Measurements from ENCODE around the gene CYP11A1.
A peak's percentile ranks its signal among the peaks of the same experiment; 100 is the strongest.
"Not testable (repeated sequence)": the region's sequence is repeated elsewhere in the genome, so short reads cannot be mapped to it uniquely, and the experiment has no call there.

Gene CYP11A1

GRCh38 chr15:74400313-74400860, 32.9 kb upstream of the CYP11A1 start:
- peak; percentile 60 for DNase-seq

- DNase-seq = peak; percentile 72
Observed at GRCh38 chr15:74399511-74400312, 32.3 kb upstream of the CYP11A1 start.

- no peak for DNase-seq
Observed at GRCh38 chr15:74399100-74399499, 31.7 kb upstream of the CYP11A1 start.

GRCh38 chr15:74398183-74398582, 30.7 kb upstream of the CYP11A1 start:
- DNase-seq = no peak

- DNase-seq = no peak
Observed at GRCh38 chr15:74397239-74398068, 30.0 kb upstream of the CYP11A1 start.

- DNase-seq = peak; percentile 47
Observed at GRCh38 chr15:74396445-74397238, 29.2 kb upstream of the CYP11A1 start.

- no peak for DNase-seq
Observed at GRCh38 chr15:74396146-74396438, 28.6 kb upstream of the CYP11A1 start.

- no peak for DNase-seq
Observed at GRCh38 chr15:74395319-74396145, 28.1 kb upstream of the CYP11A1 start.

GRCh38 chr15:74394090-74394846, 26.8 kb upstream of the CYP11A1 start:
- DNase-seq = no peak

- no peak for DNase-seq
Observed at GRCh38 chr15:74393423-74393822, 26.0 kb upstream of the CYP11A1 start.

- DNase-seq = no peak
Observed at GRCh38 chr15:74392902-74393301, 25.5 kb upstream of the CYP11A1 start.

- no peak for DNase-seq
Observed at GRCh38 chr15:74392451-74392830, 25.0 kb upstream of the CYP11A1 start.

GRCh38 chr15:74391582-74392450, 24.4 kb upstream of the CYP11A1 start:
- no peak for DNase-seq

GRCh38 chr15:74390647-74391288, 23.3 kb upstream of the CYP11A1 start:
- no peak for DNase-seq

- not testable (repeated sequence) for DNase-seq
Observed at GRCh38 chr15:74390049-74390646, 22.7 kb upstream of the CYP11A1 start.

GRCh38 chr15:74389241-74390048, 22.0 kb upstream of the CYP11A1 start:
- no peak for DNase-seq

GRCh38 chr15:74388363-74388951, 21.0 kb upstream of the CYP11A1 start:
- no peak for DNase-seq

Data from activated CD4-positive, alpha-beta T cell treated with anti-CD3 and anti-CD28 coated beads, Interleukin-2, amount 50 U/mL, for 16 hours (primary cell).